Renal cortical epithelial cell (primary cell): ENCODE results near the gene EXOSC9. TPM values are rescaled to one million over a fixed set of nuclear protein-coding genes. Genes with fewer than 3 reads are reported as not detected.

Source experiments
- DNase-seq: peaks from one replicate; pipeline ENCODE4 v3.0.0-alpha.2; 2011; ENCODE audit warnings: low read depth
- total RNA-seq: library from RNA; depleted of rRNA; stranded (reverse); fragments of >200 nt; gene quantifications from 2 replicates; pipeline ENCODE4 v1.2.3, GENCODE V29; 2014

EXOSC9 gene
- total RNA-seq, 1 donor from 2014 or later, result 18.1 TPM

GRCh38 chr4:121823505-121824170, 22.5 kb downstream of the EXOSC9 start, which contains the start of gene CCNA2:
TSS of gene CCNA2 (minus strand) at chr4:121823883. CDS start at chr4:121823628, 255 bp downstream.
- peak; percentile 92 for DNase-seq

- no peak for DNase-seq
These were observed 23.0 kb downstream of the EXOSC9 start for GRCh38 chr4:121824171-121824527.

GRCh38 chr4:121824950-121825349, 23.8 kb downstream of the EXOSC9 start:
- DNase-seq, result no peak

- DNase-seq, result peak; percentile 6
These were observed 26.7 kb downstream of the EXOSC9 start for GRCh38 chr4:121827853-121828252.

GRCh38 chr4:121829511-121829910, 28.4 kb downstream of the EXOSC9 start:
- DNase-seq, result no peak

GRCh38 chr4:121838136-121838535, 37.0 kb downstream of the EXOSC9 start:
- no peak for DNase-seq

GRCh38 chr4:121842862-121843261, 41.7 kb downstream of the EXOSC9 start:
- no peak for DNase-seq

GRCh38 chr4:121846662-121847061, 45.5 kb downstream of the EXOSC9 start:
- no peak for DNase-seq

- no peak for DNase-seq
These were observed 50.2 kb downstream of the EXOSC9 start for GRCh38 chr4:121851354-121851753.

GRCh38 chr4:121860121-121860520, 59.0 kb downstream of the EXOSC9 start:
- no peak for DNase-seq

- no peak for DNase-seq
These were observed 60.3 kb downstream of the EXOSC9 start for GRCh38 chr4:121861426-121861825.

- peak; percentile 18 for DNase-seq
These were observed 62.7 kb downstream of the EXOSC9 start for GRCh38 chr4:121863799-121864198.

Other genes with a start within 250 kb of the EXOSC9 start
- 419 and 635 TPM in 2 replicates for gene ANXA5, start 104.3 kb upstream of the EXOSC9 start, total RNA-seq
- 0.30 and 0.69 TPM in 2 replicates for gene SMIM43, start 36.2 kb upstream of the EXOSC9 start, total RNA-seq
- 2.5 and 43.2 TPM in 2 replicates for gene CCNA2, start 22.6 kb downstream of the EXOSC9 start, total RNA-seq
- gene BBS7, start 69.2 kb downstream of the EXOSC9 start, total RNA-seq, result 27.3 and 31.6 TPM in 2 replicates
- gene TRPC3, start 150.7 kb downstream of the EXOSC9 start, total RNA-seq, result not detected in 2 replicates